A549 (cell line): ENCODE data around the gene ARHGAP10. TPM values are rescaled to one million over a fixed set of nuclear protein-coding genes. Genes with fewer than 3 reads are reported as not detected.
A peak's percentile ranks its signal among the peaks of the same experiment; 100 is the strongest.

Source experiments
- ATAC-seq, 2 experiments: fragments of 200-7000 bp in 1 of 2; fragments of >200 bp in 1 of 2; cut with Nextera tagmentation in 1 of 2; cut with Tn5 transposase in 1 of 2; 3 replicates each; pipeline versions ENCODE4 v1.8.0 to v1.9.1; 2018 to 2020; ENCODE audit warnings: mild to moderate bottlenecking in 1 of 2, moderate library complexity in 1 of 2
- CTCF ChIA-PET: fragments of 300-600 bp; sonication (Branson Sonifier 250); formaldehyde crosslinking; extraction: SDS; loops from one replicate; lab custom pipeline; 2021; ENCODE audit warnings: antibody characterized with exemption, inconsistent platforms; lab: Yijun Ruan, JAX
- POLR2A ChIA-PET: fragments of 350-600 bp; formaldehyde crosslinking; extraction: SDS; loops from one replicate; lab custom pipeline; 2021; ENCODE audit warnings: antibody characterized with exemption, inconsistent platforms; lab: Yijun Ruan, JAX
- DNase-seq, 2 experiments: peaks; one replicate each; pipeline versions ENCODE4 v3.0.0 to v3.0.0-alpha.2; 2011 to 2016; ENCODE audit warnings: low read depth in 1 of 2, low spot score in 1 of 2
- FAIRE-seq: peaks from 2 replicates; lab custom pipeline; 2011; peaks lifted over from hg19 to GRCh38; lab: Jason Lieb, UNC
- H3K27ac ChIP-seq, 2 experiments: fragments of >200 bp; sonication (Bioruptor Twin); formaldehyde crosslinking; 3 replicates each; pipeline ENCODE4 v1.5.1; 2016 to 2017
- H3K4me1 ChIP-seq: fragments of >200 bp; sonication (Bioruptor Twin); formaldehyde crosslinking; 3 replicates; pipeline ENCODE4 v1.6.1; 2016
- H3K4me2 ChIP-seq: fragments of >200 bp; sonication (Bioruptor Twin); formaldehyde crosslinking; 3 replicates; pipeline ENCODE4 v1.6.1; 2016
- H3K4me3 ChIP-seq: fragments of >200 bp; sonication (Bioruptor Twin); formaldehyde crosslinking; 3 replicates; pipeline ENCODE4 v1.5.1; 2016
- H3K9me3 ChIP-seq: fragments of >200 bp; sonication (Bioruptor Twin); formaldehyde crosslinking; 3 replicates; pipeline ENCODE4 v1.6.1; 2016
- BCL3 ChIP-seq: fragments of >200 bp; sonication (Bioruptor Twin); formaldehyde crosslinking; IDR thresholded peaks from 3 replicates; pipeline ENCODE4 v1.6.1; 2016
- CBX2 ChIP-seq: fragments of 200-600 bp; sonication (generic); IDR thresholded peaks from 2 replicates; pipeline ENCODE4 v1.6.1; 2016; ENCODE audit warnings: low read depth, mild to moderate bottlenecking, borderline replicate concordance
- CBX8 ChIP-seq: fragments of 200-600 bp; sonication (generic); IDR thresholded peaks from 2 replicates; pipeline ENCODE4 v1.6.1; 2016
- E2F6 ChIP-seq: IDR thresholded peaks from 2 replicates; pipeline ENCODE4 v1.6.1; 2012; ENCODE audit warnings: low read depth, borderline replicate concordance
- EHMT2 ChIP-seq: fragments of 200-600 bp; sonication (generic); IDR thresholded peaks from 2 replicates; pipeline ENCODE4 v1.6.1; 2016; ENCODE audit warnings: antibody characterized with exemption, low read depth, mild to moderate bottlenecking, moderate library complexity
- HES2 ChIP-seq: fragments of >200 bp; sonication (Bioruptor Twin); formaldehyde crosslinking; IDR thresholded peaks from 2 replicates; pipeline ENCODE4 v1.6.1; 2016
- HOXB5 ChIP-seq: fragments of 250-450 bp; sonication (Bioruptor Pico); IDR thresholded peaks from 2 replicates; pipeline ENCODE4 v1.5.0; 2020; ENCODE audit warnings: mild to moderate bottlenecking, moderate library complexity
- JUNB ChIP-seq: fragments of >200 bp; sonication (Bioruptor Twin); formaldehyde crosslinking; IDR thresholded peaks from 2 replicates; pipeline ENCODE4 v1.6.1; 2016
- MAFK ChIP-seq: fragments of 450-650 bp; IDR thresholded peaks from 2 replicates; pipeline ENCODE4 v1.6.1; 2014; ENCODE audit not compliant: partially characterized antibody
- MAZ ChIP-seq: fragments of 150-350 bp; IDR thresholded peaks from 2 replicates; pipeline ENCODE4 v1.6.1; 2014; ENCODE audit warnings: antibody characterized with exemption, low read depth, low read length, borderline replicate concordance
- NFE2L2 ChIP-seq: fragments of 150-350 bp; conservative IDR thresholded peaks from 2 replicates; pipeline ENCODE4 v1.6.1; 2014; ENCODE audit warnings: low read length
- NPAS2 ChIP-seq: fragments of 250-450 bp; sonication (Bioruptor Pico); IDR thresholded peaks from 2 replicates; pipeline ENCODE4 v1.8.0; 2022; ENCODE audit warnings: mild to moderate bottlenecking, moderate library complexity, borderline replicate concordance
- POLR2A ChIP-seq: IDR thresholded peaks from 2 replicates; pipeline ENCODE4 v1.6.1; 2012; ENCODE audit warnings: mild to moderate bottlenecking, low read length
- RAD21 ChIP-seq, 2 experiments: fragments of >200 bp in 1 of 2; sonication (Bioruptor Twin) in 1 of 2; formaldehyde crosslinking in 1 of 2; IDR thresholded peaks in 1 of 2; conservative IDR thresholded peaks in 1 of 2; 2 replicates in 1 of 2; 3 replicates in 1 of 2; pipeline ENCODE4 v1.6.1; 2012 to 2018; ENCODE audit warnings: inconsistent platforms in 1 of 2
- REST ChIP-seq: fragments of 200-600 bp; sonication (generic); IDR thresholded peaks from 2 replicates; pipeline ENCODE4 v1.6.1; 2016; ENCODE audit warnings: antibody characterized with exemption, mild to moderate bottlenecking, moderate library complexity
- RFX5 ChIP-seq: fragments of 450-650 bp; IDR thresholded peaks from 2 replicates; pipeline ENCODE4 v1.7.1; 2014; ENCODE audit warnings: antibody characterized with exemption, mild to moderate bottlenecking, moderate library complexity
- TFCP2L1 ChIP-seq: fragments of 250-450 bp; sonication (Bioruptor Pico); IDR thresholded peaks from 2 replicates; pipeline ENCODE4 v1.5.0; 2021; ENCODE audit warnings: mild to moderate bottlenecking
- TP53 ChIP-seq: fragments of 250-450 bp; sonication (Bioruptor Pico); IDR thresholded peaks from 2 replicates; pipeline ENCODE4 v1.5.0; 2021; ENCODE audit warnings: mild to moderate bottlenecking, moderate library complexity
- ZSCAN20 ChIP-seq: fragments of 250-450 bp; sonication (Bioruptor Pico); IDR thresholded peaks from 2 replicates; pipeline ENCODE4 v1.8.0; 2022; ENCODE audit warnings: mild to moderate bottlenecking, moderate library complexity
- WGBS: methylation state at CpG from one replicate; pipeline ENCODE4 v1.1.6; 2017; ENCODE audit errors: missing lambda C conversion rate; 5-methylcytosine and 5-hydroxymethylcytosine counted together
- polyA plus RNA-seq, 4 experiments: library from polyadenylated mRNA; depleted of rRNA in 3 of 4; stranded (reverse); fragments of >200 nt; fragmentation: RNase III in 1 of 4; extraction: RNeasy Plus Mini Kit Qiagen cat#74134 plus additional on column Dnase treatment in 1 of 4; gene quantifications; 2 replicates in 3 of 4; 3 replicates in 1 of 4; pipeline ENCODE4 v1.2.3, GENCODE V29; 2011 to 2017

ARHGAP10 gene
- polyA plus RNA-seq, 2 of the 4 experiments (the other 2 are of a cell fraction) = 7.0 to 7.2 TPM

GRCh38 chr4:147950261-147950660, 218.4 kb downstream of the ARHGAP10 start:
- no peaks in the 10 kb centered on the region for H3K4me1 ChIP-seq
- no peak overlapping the region for H3K4me2 ChIP-seq
- no peak for DNase-seq
- no peak for ATAC-seq
- ChIA-PET POLR2A (no interaction called here), CTCF (interaction anchor here (1.4 kb wide), 1 partner anchor 83 kb away, joined by 3 read pairs; no protein-coding TSS in a partner anchor)
- 92% methylated on average over 1 of the region's 1 CpG for WGBS
- FAIRE-seq = no peak
- TF ChIP-seq EHMT2 (no peak), ZSCAN20 (CRISPR knock-in tag) (no peak), POLR2A (no peak), RAD21 (conservative IDR thresholded peaks at IDR 0.05 in 1 of 2, IDR thresholded peaks at IDR 0.05 in 1 of 2) (no peak), HOXB5 (CRISPR knock-in tag) (no peak)
- TF ChIP-seq, all 56 proteins: peak for 0
- no peaks in the 10 kb centered on the region for H3K9me3 ChIP-seq
- no peak overlapping the region for H3K4me3 ChIP-seq
- no peak overlapping the region for H3K27ac ChIP-seq

GRCh38 chr4:147950841-147951240, 219.0 kb downstream of the ARHGAP10 start:
- WGBS = 51% methylated on average over 2 of the region's 2 CpGs
- FAIRE-seq = no peak
- CTCF ChIA-PET = interaction anchor here (1.4 kb wide), 1 partner anchor 84 kb away, joined by 3 read pairs; no protein-coding TSS in a partner anchor
- Histone ChIP-seq H3K4me3 (no peak overlapping the region), H3K27ac (peak overlapping the region in 1 of 2 experiments; percentile 50; a peak in 2 of 6 replicates), H3K4me1 (no peaks in the 10 kb centered on the region), H3K4me2 (no peak overlapping the region), H3K9me3 (no peaks in the 10 kb centered on the region)
- no peak for DNase-seq
- no peak for ATAC-seq
- TF ChIP-seq HES2 (no peak), TP53 (CRISPR knock-in tag) (no peak), TFCP2L1 (CRISPR knock-in tag) (no peak), REST (no peak), NPAS2 (CRISPR knock-in tag) (no peak), NFE2L2 (peak; percentile 73), CBX8 (no peak), MAZ (no peak), MAFK (peak; percentile 62), CBX2 (no peak)
- POLR2A ChIA-PET = no interaction called here

GRCh38 chr4:147954850-147955249, 223.0 kb downstream of the ARHGAP10 start:
- POLR2A ChIA-PET = no interaction called here
- 89% methylated on average over 2 of the region's 2 CpGs for WGBS
- H3K9me3 ChIP-seq = no peaks in the 10 kb centered on the region
- no peak for DNase-seq
- no peak for TF ChIP-seq JUNB
- TF ChIP-seq, all 56 proteins: peak for 0
- Histone ChIP-seq H3K4me2 (no peak overlapping the region), H3K4me3 (no peak overlapping the region), H3K27ac (no peak overlapping the region), H3K4me1 (no peaks in the 10 kb centered on the region)
- no peak for FAIRE-seq
- CTCF ChIA-PET = no interaction called here
- no peak for ATAC-seq

- no peak overlapping the region for H3K4me2 ChIP-seq
- no peaks in the 10 kb centered on the region for H3K4me1 ChIP-seq
- FAIRE-seq = no peak
- ATAC-seq = no peak
- CTCF ChIA-PET = no interaction called here
- H3K4me3 ChIP-seq = no peak overlapping the region
- no peak overlapping the region for H3K27ac ChIP-seq
- WGBS = 71% methylated on average over 4 of the region's 4 CpGs
- TF ChIP-seq BCL3 = no peak
- TF ChIP-seq TFCP2L1 (CRISPR knock-in tag) = no peak
- no peak for TF ChIP-seq ZSCAN20 (CRISPR knock-in tag)
- TF ChIP-seq POLR2A = no peak
- TF ChIP-seq E2F6 = no peak
- TF ChIP-seq RFX5 = no peak
- no peak for DNase-seq
- POLR2A ChIA-PET = no interaction called here
- H3K9me3 ChIP-seq = no peaks in the 10 kb centered on the region
These were observed 224.1 kb downstream of the ARHGAP10 start for GRCh38 chr4:147955827-147956558.
